Kasumi-1 (cell line): ENCODE data around the gene KIF24.
A peak's percentile ranks its signal among the peaks of the same experiment; 100 is the strongest.
"Not testable (repeated sequence)": the region's sequence is repeated elsewhere in the genome, so short reads cannot be mapped to it uniquely, and the experiment has no call there.

Experiments
- DNase-seq, 2 experiments: peaks; one replicate each; lab custom pipeline; 2025; lab: John Stamatoyannopoulos, UW

Gene KIF24

GRCh38 chr9:34328500-34328986 lies 525 bp downstream of the KIF24 start:
- peak in 1 of 2 experiments; percentile 63 for DNase-seq

GRCh38 chr9:34326690-34327089 lies 2.4 kb downstream of the KIF24 start:
- no peak for DNase-seq

GRCh38 chr9:34322899-34323591 lies 6.0 kb downstream of the KIF24 start:
- DNase-seq, result no peak

- no peak for DNase-seq
These were observed 7.6 kb downstream of the KIF24 start for GRCh38 chr9:34321451-34321850.

- no peak for DNase-seq
These were observed 10.8 kb downstream of the KIF24 start for GRCh38 chr9:34318163-34318790.

- DNase-seq, result no peak
These were observed 11.6 kb downstream of the KIF24 start for GRCh38 chr9:34317436-34317835.

GRCh38 chr9:34311499-34312185 lies 17.4 kb downstream of the KIF24 start:
- no peak for DNase-seq

GRCh38 chr9:34310215-34310614 lies 18.9 kb downstream of the KIF24 start:
- DNase-seq, result no peak

GRCh38 chr9:34308316-34308715 lies 20.8 kb downstream of the KIF24 start:
- DNase-seq, result not testable (repeated sequence)

- DNase-seq, result not testable (repeated sequence)
These were observed 28.0 kb downstream of the KIF24 start for GRCh38 chr9:34301064-34301463.

GRCh38 chr9:34292552-34292951 lies 36.5 kb downstream of the KIF24 start:
- no peak for DNase-seq

GRCh38 chr9:34291423-34291822 lies 37.6 kb downstream of the KIF24 start:
- DNase-seq, result no peak

- no peak for DNase-seq
These were observed 38.0 kb downstream of the KIF24 start for GRCh38 chr9:34291023-34291422.

- DNase-seq, result no peak
These were observed 39.9 kb downstream of the KIF24 start for GRCh38 chr9:34289159-34289558.

GRCh38 chr9:34282096-34282495 lies 47.0 kb downstream of the KIF24 start:
- DNase-seq, result no peak

- no peak for DNase-seq
These were observed 49.7 kb downstream of the KIF24 start for GRCh38 chr9:34279411-34279810.
